DOHH2 (cell line): Measurements from ENCODE around the gene CMIP.

Source experiments
- H3F3A ChIP-seq: fragments of 200-600 bp; sonication (generic), shearing (Covaris generic); 2 replicates; pipeline ENCODE4 v1.6.0; 2016; ENCODE audit warnings: antibody characterized with exemption, mild to moderate bottlenecking; ENCODE audit not compliant: control insufficient read depth, insufficient read depth
- H3K27ac ChIP-seq: fragments of 200-600 bp; sonication (generic); 2 replicates; pipeline ENCODE4 v1.5.1; 2014; ENCODE audit warnings: low read depth, mild to moderate bottlenecking, low read length, moderate library complexity
- H3K27me3 ChIP-seq: fragments of 200-600 bp; sonication (generic); 2 replicates; pipeline ENCODE4 v1.6.1; 2014; ENCODE audit warnings: mild to moderate bottlenecking, low read length, mixed read lengths; ENCODE audit not compliant: control insufficient read depth
- H3K36me3 ChIP-seq: fragments of 200-600 bp; sonication (generic); 2 replicates; pipeline ENCODE4 v1.6.1; 2014; ENCODE audit warnings: mild to moderate bottlenecking, low read length, moderate library complexity, mixed read lengths; ENCODE audit not compliant: control insufficient read depth
- H3K4me1 ChIP-seq: fragments of 200-600 bp; sonication (generic); 2 replicates; pipeline ENCODE4 v1.6.1; 2014; ENCODE audit warnings: mild to moderate bottlenecking, low read length, mixed read lengths; ENCODE audit not compliant: control insufficient read depth
- H3K4me2 ChIP-seq: fragments of 200-600 bp; sonication (generic); 2 replicates; pipeline ENCODE4 v1.6.0; 2014; ENCODE audit warnings: mild to moderate bottlenecking, low read length, moderate library complexity
- H3K4me3 ChIP-seq: fragments of 200-600 bp; sonication (generic); 2 replicates; pipeline ENCODE4 v1.5.1; 2014; ENCODE audit warnings: mild to moderate bottlenecking, low read length, mixed read lengths
- H3K79me2 ChIP-seq: fragments of 200-600 bp; sonication (generic); 2 replicates; pipeline ENCODE4 v1.6.1; 2014; ENCODE audit warnings: mild to moderate bottlenecking, low read length, mixed read lengths; ENCODE audit not compliant: control insufficient read depth
- H3K9me2 ChIP-seq: fragments of 200-600 bp; sonication (generic); replicated peaks from 2 replicates; pipeline ENCODE4 v1.6.1; 2014; ENCODE audit warnings: mild to moderate bottlenecking, low read length, mixed read lengths; ENCODE audit not compliant: control insufficient read depth
- H3K9me3 ChIP-seq: fragments of 200-600 bp; sonication (generic); 2 replicates; pipeline ENCODE4 v1.6.1; 2014; ENCODE audit warnings: antibody characterized with exemption, low read length, mixed read lengths; ENCODE audit not compliant: control insufficient read depth, insufficient read depth
- H4K20me1 ChIP-seq: fragments of 200-600 bp; sonication (generic); 2 replicates; pipeline ENCODE4 v1.6.0; 2014; ENCODE audit warnings: low read depth, mild to moderate bottlenecking, antibody characterized with exemption, low read length, moderate library complexity; ENCODE audit not compliant: control insufficient read depth, insufficient read depth
- CTCF ChIP-seq: fragments of 200-600 bp; sonication (generic); IDR thresholded peaks from one replicate; pipeline ENCODE4 v1.5.1; 2014; ENCODE audit warnings: antibody characterized with exemption, mild to moderate bottlenecking, low read depth, low read length; ENCODE audit not compliant: poor library complexity, severe bottlenecking
- EZH2phosphoT487 ChIP-seq: fragments of 200-600 bp; sonication (generic); IDR thresholded peaks from 2 replicates; pipeline ENCODE4 v1.6.1; 2017; ENCODE audit warnings: borderline replicate concordance, mild to moderate bottlenecking, antibody characterized with exemption, low read length, moderate library complexity, mixed read lengths

Gene CMIP

GRCh38 chr16:81544700-81545271, 100.2 kb downstream of the CMIP start:
- no peak overlapping the region for H3K4me3 ChIP-seq
- peaks cover 11% of the 10 kb centered on the region for H3K4me1 ChIP-seq
- no peak for TF ChIP-seq EZH2phosphoT487
- no peak for TF ChIP-seq CTCF
- H3F3A ChIP-seq = no peaks in the 10 kb centered on the region
- peaks cover 5% of the 10 kb centered on the region; the same call in 1 of the 2 replicates for H4K20me1 ChIP-seq
- H3K4me2 ChIP-seq = peak overlapping the region; percentile 28
- no peaks in the 10 kb centered on the region for H3K9me2 ChIP-seq
- no peaks in the 10 kb centered on the region for H3K9me3 ChIP-seq
- H3K27me3 ChIP-seq = no peaks in the 10 kb centered on the region
- H3K36me3 ChIP-seq = no peaks in the 10 kb centered on the region
- H3K27ac ChIP-seq = no peak overlapping the region
- H3K79me2 ChIP-seq = peaks cover 29% of the 10 kb centered on the region

GRCh38 chr16:81545470-81546250, 101.1 kb downstream of the CMIP start:
- H3K9me3 ChIP-seq = no peaks in the 10 kb centered on the region
- no peaks in the 10 kb centered on the region for H3F3A ChIP-seq
- no peak overlapping the region for H3K4me2 ChIP-seq
- H4K20me1 ChIP-seq = peaks cover 5% of the 10 kb centered on the region; the same call in 1 of the 2 replicates
- H3K36me3 ChIP-seq = no peaks in the 10 kb centered on the region
- H3K27ac ChIP-seq = no peak overlapping the region
- no peaks in the 10 kb centered on the region for H3K9me2 ChIP-seq
- H3K4me1 ChIP-seq = peaks cover 11% of the 10 kb centered on the region
- TF ChIP-seq CTCF = no peak
- no peak for TF ChIP-seq EZH2phosphoT487
- peaks cover 33% of the 10 kb centered on the region for H3K79me2 ChIP-seq
- H3K27me3 ChIP-seq = no peaks in the 10 kb centered on the region
- H3K4me3 ChIP-seq = no peak overlapping the region

GRCh38 chr16:81546781-81547180, 102.2 kb downstream of the CMIP start:
- Histone ChIP-seq H3K4me1 (peaks cover 11% of the 10 kb centered on the region), H3K27me3 (no peaks in the 10 kb centered on the region), H3F3A (no peaks in the 10 kb centered on the region), H3K27ac (no peak overlapping the region), H3K4me2 (no peak overlapping the region), H3K4me3 (no peak overlapping the region), H3K36me3 (no peaks in the 10 kb centered on the region), H3K9me2 (no peaks in the 10 kb centered on the region), H3K79me2 (peaks cover 29% of the 10 kb centered on the region), H3K9me3 (no peaks in the 10 kb centered on the region), H4K20me1 (peaks cover 5% of the 10 kb centered on the region; the same call in 1 of the 2 replicates)
- no peak for TF ChIP-seq EZH2phosphoT487
- no peak for TF ChIP-seq CTCF
